Amniotic stem cell (primary cell): ENCODE measurements around the gene EDC4.
"Not testable (repeated sequence)": the region's sequence is repeated elsewhere in the genome, so short reads cannot be mapped to it uniquely, and the experiment has no call there.

ENCODE experiments used
- DNase-seq: peaks from one replicate; lab custom pipeline; 2025; lab: John Stamatoyannopoulos, UW

Gene EDC4

DNA sequence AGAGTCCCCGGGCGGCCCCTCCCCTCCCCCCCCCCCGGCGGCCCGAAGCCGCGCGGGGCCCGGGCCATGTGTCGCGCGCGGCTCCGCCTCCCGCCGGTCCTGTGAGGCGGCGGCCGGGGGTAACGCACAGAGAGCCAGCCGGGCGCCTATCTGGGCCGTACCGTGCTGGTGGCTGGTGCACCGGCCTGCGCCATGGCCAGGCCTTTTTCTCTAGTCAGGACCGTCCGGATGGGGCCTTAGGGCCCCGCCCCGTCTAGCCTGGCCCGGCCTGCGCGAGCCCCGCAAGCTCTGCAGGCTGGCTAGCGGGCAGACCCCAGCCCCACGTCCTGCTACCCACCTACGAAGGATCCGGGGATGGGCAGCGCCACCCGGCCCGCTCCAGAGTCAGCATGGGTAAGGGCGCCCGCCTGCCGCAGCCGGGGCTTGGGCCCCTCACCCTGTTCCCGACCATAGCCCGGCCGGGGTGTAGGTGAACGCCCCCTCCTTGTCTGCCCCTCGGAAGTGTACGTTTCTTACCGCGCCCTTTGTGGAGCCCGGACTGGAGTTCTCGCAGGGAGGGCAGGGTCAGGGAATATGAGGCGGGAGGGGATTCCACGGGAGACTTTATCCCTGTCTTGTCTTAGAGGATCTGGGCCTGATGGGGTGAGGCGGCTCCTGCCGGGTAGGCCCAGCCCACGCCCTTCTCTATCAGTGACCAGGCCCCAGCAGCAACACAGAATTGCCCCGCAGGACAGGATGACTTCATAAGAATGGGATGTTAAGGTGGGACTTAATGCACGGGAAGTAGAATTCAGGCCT is 25.6 kb upstream of the EDC4 start, which contains the start of gene CENPT:
TSS of gene CENPT (minus strand) at position 630 of the 798 bp plus-strand sequence. CDS start 13,834 bp downstream, outside the sequence.
- DNase-seq = peak; percentile 57

DNA sequence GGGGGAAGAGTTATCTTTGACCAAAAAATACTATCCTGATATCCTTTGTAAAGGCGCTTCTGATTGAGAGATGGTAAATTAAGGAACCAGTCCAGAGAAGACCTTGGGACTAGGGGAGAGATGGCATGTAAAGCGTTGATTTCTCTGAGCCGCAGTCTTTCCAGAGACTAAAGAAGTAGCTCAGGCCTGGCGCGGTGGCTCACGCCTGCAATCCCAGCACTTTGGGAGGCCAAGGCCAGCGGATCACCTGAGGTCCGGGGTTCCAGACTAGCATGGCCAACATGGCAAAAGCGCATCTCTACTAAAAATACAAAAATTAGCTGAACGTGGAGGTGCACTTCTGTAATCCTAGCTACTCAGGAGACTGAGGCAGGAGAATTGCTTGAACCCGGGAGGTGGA is 24.7 kb upstream of the EDC4 start:
- no peak for DNase-seq

DNA sequence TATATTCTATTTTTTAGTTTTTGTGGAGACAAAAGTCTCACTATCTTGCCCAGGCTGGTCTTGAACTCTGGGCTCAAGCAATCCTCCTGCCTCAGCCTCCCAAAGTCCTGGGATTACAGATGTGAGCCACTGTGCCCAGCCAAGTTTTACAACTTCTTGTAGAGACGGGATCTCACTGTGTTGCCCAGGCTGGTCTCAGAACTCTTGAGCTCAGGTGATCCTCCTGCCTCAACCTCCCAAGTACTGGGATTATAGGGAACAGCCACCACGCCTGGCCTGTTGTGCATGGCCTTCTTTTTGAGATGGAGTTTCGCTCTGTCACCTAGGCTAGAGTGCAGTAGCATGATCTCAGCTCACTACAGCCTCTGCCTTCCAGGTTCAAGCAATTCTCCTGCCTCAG is 19.2 kb upstream of the EDC4 start:
- no peak for DNase-seq

DNA sequence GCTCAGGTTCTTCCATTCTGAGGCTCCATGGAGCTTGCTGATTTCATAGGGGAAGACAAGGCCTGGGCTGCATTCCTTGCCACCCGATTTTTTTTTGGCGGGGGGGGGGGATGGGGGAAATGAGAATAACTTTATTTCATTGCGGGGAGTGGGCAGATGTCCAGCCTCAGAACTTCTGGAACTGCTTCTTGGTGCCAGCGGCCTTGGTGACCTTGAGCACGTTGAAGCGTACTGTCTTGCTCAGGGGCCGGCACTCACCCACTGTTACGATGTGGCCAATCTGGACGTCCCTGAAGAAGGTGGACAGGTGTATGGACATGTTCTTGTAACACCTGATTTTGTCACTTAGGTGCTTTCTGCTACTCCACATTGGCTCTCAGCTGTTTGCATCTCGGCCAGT is 17.1 kb upstream of the EDC4 start:
- DNase-seq = no peak

DNA sequence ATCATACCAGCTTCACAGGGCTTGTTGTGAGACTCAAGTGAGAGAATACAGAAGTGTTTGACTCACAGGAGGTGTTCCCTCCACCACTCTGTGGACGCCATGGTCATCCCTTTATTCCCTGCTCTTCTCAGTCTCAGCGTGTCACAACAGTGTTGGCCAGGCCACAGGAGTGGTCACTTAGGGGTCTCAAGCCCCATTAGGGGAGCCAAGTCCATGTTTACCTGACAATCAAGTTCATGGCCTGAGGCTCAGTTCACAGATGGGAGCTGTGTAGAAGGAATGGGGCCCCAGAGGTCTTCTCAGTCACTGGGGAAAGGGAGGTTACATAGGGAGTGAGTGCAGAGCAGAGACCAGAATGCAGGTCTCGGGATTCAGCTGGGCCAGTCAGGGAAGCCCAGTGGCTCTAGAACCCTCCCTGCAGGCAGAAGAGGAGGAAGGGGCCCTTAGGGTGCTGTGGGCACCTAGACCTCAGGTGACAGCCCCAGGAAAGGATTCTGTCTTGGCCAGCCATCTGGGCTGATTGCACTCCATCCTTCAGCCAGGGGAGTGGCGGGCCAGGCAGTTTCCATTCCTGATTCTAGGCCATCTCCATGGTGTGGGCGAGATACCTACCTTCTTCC is 15.8 kb upstream of the EDC4 start:
- DNase-seq = no peak

DNA sequence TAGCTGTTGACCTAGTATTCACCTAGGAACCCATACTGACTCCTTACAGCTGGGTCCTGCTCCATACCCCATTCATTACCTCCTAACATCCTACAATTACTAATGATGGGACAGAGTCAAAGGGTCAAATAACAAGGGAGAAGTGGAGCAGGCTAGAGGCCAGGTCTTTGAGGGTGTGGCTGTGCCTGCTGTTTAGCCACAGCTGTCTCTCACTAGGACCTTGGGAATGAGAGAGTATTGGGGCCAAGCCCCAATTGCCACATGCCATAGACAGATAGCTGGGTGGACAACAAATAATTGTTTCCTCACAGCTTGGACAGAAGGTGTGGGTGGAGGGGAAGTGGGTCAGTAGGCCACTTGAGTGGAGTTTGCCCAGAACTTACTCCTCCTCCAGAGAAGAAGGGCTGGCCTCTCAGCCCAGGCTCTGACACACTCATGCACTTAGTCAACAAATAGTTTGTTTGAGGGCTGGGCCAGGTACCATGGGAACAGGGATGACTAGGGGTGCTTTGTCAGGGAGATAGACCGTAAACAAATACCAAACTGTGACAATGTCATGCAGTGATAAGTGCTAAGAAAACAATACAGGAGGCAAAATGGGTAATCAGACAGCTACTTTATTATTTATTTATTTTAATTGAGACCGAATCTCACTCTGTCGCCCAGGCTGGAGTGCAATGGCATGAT is 15.2 kb upstream of the EDC4 start:
- peak; percentile 92 for DNase-seq

DNA sequence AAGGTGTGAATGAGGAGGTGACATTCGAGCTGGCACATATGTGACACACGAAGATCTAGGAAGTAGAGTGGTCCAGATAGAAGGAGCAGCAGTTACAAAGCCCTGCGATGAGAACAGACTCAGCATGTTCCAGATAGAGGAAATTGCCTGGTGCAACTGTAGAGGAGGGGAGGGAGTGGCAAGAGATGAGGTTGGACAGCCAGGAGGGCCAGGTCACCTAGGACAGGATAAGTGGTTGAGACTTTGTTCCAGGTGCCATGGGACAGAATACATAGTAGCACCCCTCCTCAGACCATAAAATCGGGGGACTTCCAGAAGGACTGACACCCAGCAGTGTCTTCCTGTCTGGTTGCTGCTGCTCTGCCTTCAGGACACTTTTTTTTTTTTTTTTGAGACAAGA is 14.4 kb upstream of the EDC4 start:
- no peak for DNase-seq

DNA sequence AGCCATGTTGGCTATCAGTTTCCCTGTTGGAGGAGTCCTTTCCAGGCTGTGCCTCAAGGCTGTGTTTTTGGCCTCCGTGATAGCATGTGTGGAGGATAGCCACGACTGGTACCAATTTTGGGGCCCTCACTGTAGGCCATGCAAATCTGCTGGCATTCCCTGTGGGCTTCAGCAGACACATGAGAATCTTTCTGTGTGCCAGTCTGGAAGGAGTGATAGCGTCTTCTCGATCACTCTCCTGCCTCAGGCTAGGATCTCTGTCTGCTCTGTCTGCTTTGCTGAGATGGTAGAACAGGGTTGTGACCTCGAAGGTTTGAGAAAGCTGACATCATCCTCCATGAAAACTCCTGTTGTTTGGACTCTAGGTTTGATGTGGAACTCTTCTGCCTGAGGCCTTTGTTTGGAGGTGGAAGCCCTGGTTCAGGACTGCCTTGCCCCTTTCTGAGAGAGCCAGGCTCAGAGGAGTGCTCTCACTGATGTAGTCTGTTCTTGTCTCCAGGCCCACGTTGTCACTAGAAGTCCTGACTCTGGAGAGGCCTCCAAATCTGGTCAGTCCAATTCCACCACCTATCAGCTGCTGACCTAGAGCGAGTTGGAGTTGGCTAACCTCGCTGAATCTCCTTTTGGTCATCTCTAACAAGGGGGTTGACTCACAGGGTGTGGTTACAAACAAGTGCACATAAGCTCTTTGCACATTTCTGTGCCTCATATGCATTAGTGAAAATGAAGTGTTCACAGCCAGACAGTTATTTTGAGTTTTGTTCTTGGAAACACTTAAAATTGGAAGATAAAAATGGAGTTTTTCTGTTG is 12.1 kb upstream of the EDC4 start:
- DNase-seq = no peak

DNA sequence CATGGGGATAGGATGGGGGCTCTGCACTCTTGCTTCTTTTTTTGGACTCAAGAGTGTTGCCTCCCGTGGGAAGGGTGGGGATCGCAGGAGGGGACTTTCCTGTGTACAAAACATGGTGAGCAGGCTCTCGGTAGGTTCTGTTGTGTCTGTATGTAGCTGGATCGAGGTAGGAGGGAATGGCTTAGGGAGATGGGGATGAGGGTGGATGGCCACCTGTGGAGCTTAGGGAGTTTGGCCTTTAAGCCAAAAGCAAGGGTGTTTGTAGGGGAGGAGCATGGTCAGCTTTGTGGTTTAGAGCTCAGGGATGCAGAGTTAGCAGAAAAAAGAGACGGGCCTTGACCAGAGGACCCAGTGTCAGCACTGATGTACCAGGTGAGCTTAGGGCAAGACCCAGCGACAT is 11.0 kb upstream of the EDC4 start:
- no peak for DNase-seq

DNA sequence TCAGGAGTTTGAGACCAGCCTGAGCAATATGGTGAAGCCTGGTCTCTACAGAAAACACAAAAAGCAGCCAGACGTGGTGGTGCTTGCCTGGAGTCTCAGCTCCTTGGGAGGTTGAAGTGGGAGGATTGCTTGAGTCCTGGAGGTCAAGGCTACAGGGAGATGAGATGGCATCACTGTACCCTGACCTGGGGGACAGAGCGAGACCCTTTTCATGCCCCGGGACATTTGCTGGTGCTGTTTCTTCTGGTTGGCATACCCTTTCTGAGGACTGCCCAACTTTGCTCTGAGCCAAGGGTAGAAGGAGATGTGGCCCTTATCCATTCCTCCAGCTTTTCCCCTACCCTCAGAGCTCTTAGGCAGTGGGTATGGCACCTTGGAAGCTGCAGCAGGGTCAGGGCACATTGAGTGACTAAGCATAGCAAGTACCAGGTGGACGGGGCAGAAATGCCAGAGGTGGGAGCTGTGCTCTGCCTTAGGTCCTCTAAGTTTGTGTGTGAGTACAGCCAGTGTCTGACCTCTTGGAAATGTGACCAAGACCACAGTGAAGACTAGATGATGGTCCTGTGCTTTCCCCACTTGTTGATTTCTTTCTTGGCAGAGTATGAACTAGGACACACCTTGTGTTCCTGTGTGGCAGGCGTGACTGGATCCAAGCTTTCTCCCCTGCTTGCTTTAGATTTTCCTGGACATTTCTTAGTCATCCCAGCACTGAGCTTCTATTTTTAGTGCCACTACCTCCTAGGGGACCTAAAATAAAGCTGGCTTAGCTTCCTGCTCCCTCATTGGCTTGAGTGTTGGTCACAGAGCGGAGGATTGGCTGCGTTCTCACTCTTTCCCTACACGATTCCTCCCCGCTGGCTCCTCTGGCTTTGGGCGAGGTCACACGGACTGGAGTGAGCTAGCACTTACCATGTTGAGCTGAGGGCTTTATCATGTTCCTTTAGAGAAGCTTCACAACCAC is 9.9 kb upstream of the EDC4 start:
- DNase-seq = no peak

DNA sequence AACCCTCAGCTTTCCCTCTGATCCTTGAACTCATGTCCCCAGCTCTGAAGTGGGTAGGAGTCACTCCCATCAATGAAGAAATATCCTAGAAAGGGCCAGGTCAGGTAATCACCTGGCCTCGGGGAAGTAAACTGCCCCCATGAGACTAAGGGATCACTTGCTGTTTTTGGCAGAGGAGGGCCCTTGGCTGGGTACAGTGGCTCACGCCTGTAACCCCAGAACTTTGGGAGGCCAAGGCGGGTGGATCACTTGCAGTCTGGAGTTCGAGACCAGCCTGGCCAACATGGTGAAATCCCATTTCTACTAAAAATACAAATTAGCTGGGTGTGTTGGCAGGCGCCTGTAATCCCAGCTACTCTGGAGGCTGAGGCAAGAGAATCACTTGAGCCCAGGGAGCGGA is 8.8 kb upstream of the EDC4 start:
- not testable (repeated sequence) for DNase-seq

DNA sequence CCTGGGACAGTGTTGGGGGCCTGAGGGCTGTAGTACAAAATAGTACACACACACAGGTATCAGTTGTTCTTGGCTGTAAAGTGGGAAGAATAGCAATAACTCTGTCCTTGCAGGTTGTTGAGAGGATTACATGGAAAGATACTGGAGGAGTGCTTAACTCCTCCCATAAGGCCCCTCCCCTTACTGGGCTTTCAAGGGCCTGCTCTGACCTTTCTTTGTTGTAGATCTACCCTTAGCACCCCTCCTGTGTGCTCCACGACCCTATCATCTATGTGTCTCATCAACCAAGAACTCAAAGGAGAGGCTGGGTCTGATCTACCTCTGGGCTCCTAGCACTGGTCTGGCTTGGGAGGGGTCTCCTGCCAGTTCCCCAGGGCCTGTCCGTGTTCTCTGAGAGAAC is 8.3 kb upstream of the EDC4 start:
- DNase-seq = no peak

DNA sequence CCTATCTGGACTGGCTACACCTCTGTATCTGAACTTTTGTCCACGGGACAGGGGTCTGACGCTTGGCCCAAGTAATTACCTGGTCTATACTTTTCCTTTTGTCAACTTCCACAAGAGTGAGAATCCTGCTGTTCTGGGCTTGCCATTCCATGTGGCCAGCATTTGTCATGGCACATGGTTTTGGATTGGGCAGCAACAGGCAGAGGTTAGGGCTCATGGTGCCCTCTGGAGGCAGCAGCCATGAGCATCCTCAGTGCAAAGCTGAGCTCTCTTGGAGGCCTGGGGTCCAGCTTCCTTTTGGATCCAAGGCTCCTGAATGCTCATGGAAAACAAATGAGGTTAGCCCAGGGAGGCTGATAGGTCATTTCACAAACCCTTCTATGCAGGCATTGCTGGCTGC is 7.5 kb upstream of the EDC4 start:
- no peak for DNase-seq

DNA sequence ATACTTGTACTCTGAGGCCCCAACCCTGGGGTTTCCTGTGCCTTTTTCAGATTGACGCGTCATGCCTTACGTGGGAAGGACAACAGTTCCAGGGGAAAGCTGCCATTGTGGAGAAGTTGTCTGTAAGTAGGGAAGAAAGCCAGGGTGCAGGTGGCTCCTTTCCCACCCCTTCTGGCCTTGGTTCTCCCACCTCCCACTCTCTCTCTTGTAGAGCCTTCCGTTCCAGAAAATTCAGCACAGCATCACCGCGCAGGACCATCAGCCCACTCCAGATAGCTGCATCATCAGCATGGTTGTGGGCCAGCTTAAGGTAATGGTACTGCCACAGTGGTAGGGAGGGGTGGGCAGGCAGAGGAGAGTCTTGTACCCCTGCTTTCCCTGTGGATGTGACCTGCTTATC is 4.6 kb upstream of the EDC4 start:
- DNase-seq = no peak

DNA sequence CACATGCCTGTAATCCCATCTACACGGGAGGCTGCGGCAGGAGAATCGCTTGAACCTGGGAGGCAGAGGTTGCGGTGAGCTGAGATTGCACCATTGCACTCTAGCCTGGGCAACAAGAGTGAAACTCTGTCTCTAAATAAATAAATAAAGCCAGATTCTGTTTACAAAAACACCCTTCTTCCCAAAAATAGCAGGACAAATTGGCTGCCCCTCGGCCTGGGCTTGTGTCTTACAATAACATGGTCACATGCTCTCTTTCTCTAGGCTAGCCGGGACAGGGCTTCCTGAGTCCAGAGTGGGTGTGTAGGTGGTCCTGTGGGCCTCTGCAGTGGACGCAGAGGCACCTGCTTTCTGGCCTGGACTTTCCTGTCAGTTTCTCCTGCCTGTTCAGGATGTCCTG is 3.2 kb upstream of the EDC4 start:
- no peak for DNase-seq

DNA sequence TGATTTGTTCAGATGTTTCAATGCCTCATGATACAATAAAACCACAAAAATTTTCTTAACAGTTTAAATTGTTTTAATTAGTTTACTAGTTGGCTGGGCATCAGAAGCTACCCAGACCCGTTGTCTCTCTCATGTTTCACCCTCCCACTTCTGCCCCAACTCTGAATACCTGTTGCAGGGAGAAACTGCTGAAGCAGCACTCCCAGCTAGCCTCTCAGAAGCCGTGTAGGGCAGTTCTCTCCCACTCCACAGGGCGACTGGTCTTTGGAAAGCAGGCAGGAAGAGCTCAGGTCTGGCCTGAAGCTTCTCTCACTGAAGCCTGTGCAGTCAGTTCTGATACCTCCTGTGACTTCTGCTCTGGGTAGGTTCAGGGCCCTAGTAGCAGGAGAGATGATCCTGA is 1.6 kb upstream of the EDC4 start:
- DNase-seq = no peak

DNA sequence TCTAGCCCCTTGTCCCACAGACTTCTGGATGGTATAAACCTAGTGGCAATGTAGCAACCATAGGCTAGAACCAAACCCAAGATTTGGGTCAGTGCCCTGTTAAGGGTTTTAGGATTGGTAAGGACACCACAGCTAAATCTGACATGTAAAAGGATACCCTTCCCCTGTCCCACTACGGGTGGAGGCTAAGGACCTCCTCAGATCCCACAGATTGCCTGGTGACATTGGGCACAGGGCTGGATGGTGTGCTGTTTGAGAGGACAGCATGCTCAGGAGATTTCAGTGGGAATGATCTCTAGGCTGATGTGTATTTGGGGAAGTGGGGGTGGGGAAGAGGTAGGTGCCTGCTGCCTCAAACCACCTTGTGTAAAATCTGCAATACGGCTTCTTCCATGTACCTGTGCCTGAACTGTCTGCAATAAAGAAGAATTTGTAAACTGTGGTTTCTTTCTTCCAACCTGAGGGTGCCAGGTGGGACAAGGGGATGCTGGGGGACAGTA is 671 bp upstream of the EDC4 start:
- no peak for DNase-seq

DNA sequence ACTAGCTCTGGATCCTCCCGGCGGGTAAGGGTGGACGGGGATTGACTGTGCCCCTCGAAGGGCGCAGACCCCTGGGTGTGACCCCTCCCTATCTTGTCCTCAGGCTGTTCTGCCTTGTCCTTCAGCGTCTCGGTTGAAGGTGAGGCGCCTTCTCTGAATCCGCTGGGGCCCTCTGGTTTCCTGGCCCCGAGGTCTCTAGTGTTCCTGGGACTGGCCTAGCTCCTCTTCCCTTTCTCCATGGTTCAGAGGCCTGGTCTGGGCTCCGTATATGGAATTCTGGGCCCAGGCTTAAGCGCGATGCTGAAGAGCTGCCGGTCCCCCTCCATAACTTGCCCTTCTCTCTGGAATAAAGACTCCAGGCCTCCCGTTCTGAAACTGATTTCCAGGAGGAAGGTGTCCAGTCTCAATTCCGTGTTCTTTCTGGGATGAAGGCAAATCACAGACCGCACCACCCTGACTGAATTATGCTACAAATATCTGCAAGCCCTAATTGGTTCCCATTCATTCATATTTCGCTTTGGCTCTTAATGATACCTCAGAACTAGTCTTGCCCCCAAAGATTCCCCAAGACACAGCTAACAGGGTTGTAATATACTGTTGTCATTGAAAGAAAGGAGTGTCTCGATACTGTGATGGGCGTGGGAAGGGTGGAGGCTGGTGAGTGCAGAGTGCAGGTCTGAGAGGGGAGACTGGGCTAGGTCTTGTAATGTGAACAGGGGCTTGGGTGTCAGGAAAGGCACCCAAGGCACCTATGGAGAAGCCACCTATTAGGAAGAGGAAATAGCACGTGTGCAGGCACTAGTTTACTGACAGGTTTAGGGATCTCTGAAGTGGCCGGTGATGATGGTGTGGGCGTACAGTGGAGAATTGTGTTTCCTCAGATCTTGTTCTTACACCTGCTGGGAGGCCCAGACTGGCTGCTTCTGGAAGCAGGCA is 851 bp downstream of the EDC4 start:
- no peak for DNase-seq

DNA sequence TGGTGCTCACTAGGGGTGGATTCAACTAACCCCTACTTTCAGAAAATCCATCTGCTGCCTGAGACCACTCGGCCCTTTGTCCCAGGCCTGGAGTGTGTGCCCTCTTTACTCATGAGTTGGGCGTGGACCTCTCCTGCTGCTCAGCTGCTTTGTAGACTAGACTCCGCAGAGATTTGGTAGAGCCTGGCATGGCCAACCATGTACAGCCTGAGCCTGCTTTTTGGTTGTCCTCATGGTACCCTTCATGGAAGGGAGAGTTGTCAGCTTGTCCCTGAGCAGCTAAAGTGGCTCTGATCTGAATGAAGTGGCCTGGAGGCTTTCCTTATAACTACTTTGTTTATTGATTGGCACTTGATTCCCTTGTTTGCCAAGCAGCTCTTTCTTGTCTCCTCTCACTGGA is 1.5 kb downstream of the EDC4 start:
- no peak for DNase-seq

DNA sequence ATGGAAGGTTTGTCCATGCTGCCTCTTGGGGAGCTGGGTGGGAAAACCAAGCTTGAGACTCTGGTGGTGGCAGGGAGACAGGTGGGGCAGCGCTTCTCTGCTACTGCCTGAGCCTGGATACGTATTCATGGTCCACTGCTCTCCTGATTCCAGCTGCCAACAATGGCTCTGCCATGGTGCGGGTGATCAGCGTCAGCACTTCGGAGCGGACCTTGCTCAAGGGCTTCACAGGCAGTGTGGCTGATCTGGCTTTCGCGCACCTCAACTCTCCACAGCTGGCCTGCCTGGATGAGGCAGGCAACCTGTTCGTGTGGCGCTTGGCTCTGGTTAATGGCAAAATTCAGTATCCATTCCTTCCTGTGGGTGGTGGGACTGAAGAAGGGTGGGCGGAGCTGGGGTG is 4.2 kb downstream of the EDC4 start:
- DNase-seq = no peak
